GM19035 (cell line): ENCODE data around the gene BSDC1.
"Not testable (repeated sequence)": the region's sequence is repeated elsewhere in the genome, so short reads cannot be mapped to it uniquely, and the experiment has no call there.

Source experiments
- ATAC-seq: cut with Tn5 transposase; IDR thresholded peaks from one replicate; pipeline ENCODE4 v1.9.1; 2021; ENCODE audit not compliant: unreplicated experiment

Gene BSDC1

GRCh38 chr1:32361308-32361673, 33.0 kb downstream of the BSDC1 start:
- ATAC-seq, result no peak

GRCh38 chr1:32358435-32358834, 35.8 kb downstream of the BSDC1 start:
- ATAC-seq, result no peak

GRCh38 chr1:32357614-32358013, 36.6 kb downstream of the BSDC1 start:
- ATAC-seq, result no peak

- ATAC-seq, result no peak
These were observed 37.8 kb downstream of the BSDC1 start for GRCh38 chr1:32356478-32356877.

GRCh38 chr1:32355778-32356177, 38.5 kb downstream of the BSDC1 start:
- not testable (repeated sequence) for ATAC-seq

GRCh38 chr1:32353886-32354570, 40.2 kb downstream of the BSDC1 start:
- ATAC-seq, result no peak

GRCh38 chr1:32353431-32353830, 40.8 kb downstream of the BSDC1 start:
- ATAC-seq, result no peak

GRCh38 chr1:32352831-32353383, 41.3 kb downstream of the BSDC1 start:
- ATAC-seq, result no peak

- ATAC-seq, result no peak
These were observed 41.9 kb downstream of the BSDC1 start for GRCh38 chr1:32352239-32352745.

- peak; percentile 80 for ATAC-seq
These were observed 42.6 kb downstream of the BSDC1 start for GRCh38 chr1:32351399-32352238.

- peak; percentile 46 for ATAC-seq
These were observed 43.3 kb downstream of the BSDC1 start for GRCh38 chr1:32350785-32351398.

GRCh38 chr1:32349211-32349708, 45.0 kb downstream of the BSDC1 start:
- no peak for ATAC-seq

- ATAC-seq, result no peak
These were observed 47.6 kb downstream of the BSDC1 start for GRCh38 chr1:32346532-32347157.

GRCh38 chr1:32345289-32345827, 48.9 kb downstream of the BSDC1 start:
- no peak for ATAC-seq

- ATAC-seq, result no peak
These were observed 51.5 kb downstream of the BSDC1 start for GRCh38 chr1:32342704-32343103.

- ATAC-seq, result no peak
These were observed 52.3 kb downstream of the BSDC1 start for GRCh38 chr1:32341971-32342370.

GRCh38 chr1:32341186-32341757, 53.0 kb downstream of the BSDC1 start:
- no peak for ATAC-seq

- ATAC-seq, result no peak
These were observed 54.8 kb downstream of the BSDC1 start for GRCh38 chr1:32339363-32339978.

- no peak for ATAC-seq
These were observed 55.5 kb downstream of the BSDC1 start for GRCh38 chr1:32338637-32339145.
